GM18526 (cell line): ENCODE data around the gene PLEKHG1.

Source experiments
- POLR2A ChIP-seq: IDR thresholded peaks from 3 replicates; pipeline ENCODE4 v1.6.1; 2011; ENCODE audit not compliant: insufficient read length; ENCODE audit errors: extremely low read depth

PLEKHG1 gene

DNA sequence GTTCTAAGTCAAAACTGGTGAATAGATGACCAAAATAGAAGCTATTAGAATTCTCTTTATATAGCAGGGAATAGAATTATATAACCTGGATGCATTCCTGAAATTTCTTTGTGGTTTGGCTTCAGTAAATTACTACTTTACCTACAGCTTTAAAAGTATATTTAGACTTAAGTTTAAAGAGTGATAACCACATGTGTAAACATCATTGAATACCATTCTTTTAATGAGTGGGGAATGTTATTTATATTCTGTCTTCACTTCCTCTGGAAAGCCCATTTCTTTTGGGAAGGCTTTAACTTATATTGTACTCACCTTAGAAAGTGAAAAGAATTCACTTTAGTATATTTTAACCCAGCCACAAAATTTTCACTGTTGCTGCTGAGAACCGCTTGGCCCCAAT is 39.1 kb downstream of the PLEKHG1 start:
- no peak for TF ChIP-seq POLR2A

DNA sequence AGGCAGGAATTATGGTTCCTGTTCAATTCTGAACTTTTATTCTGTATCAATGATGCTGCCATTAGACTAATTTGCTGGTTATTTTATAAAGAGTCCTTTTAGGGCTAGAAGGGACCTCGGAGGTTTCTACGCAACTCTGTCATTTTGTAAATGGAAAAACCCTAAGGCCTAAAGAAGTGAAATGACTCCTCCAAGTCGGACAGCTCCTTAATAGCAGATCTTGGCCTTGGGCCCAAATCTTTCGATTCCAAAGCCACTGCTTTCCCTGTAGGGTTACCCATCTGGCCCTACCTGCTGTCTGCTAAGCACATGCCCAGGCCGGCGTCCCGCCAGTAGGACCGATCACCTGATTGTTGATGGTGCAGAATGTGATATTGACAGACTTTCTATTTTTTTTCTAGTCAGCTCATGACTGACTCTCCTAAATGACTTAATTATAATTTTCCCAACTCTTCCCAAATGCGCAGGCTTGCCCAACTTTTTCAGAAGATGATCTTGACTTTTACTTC is 40.2 kb downstream of the PLEKHG1 start:
- no peak for TF ChIP-seq POLR2A

- no peak for TF ChIP-seq POLR2A
These were observed 41.0 kb downstream of the PLEKHG1 start for GRCh38 chr6:150640556-150641209.

DNA sequence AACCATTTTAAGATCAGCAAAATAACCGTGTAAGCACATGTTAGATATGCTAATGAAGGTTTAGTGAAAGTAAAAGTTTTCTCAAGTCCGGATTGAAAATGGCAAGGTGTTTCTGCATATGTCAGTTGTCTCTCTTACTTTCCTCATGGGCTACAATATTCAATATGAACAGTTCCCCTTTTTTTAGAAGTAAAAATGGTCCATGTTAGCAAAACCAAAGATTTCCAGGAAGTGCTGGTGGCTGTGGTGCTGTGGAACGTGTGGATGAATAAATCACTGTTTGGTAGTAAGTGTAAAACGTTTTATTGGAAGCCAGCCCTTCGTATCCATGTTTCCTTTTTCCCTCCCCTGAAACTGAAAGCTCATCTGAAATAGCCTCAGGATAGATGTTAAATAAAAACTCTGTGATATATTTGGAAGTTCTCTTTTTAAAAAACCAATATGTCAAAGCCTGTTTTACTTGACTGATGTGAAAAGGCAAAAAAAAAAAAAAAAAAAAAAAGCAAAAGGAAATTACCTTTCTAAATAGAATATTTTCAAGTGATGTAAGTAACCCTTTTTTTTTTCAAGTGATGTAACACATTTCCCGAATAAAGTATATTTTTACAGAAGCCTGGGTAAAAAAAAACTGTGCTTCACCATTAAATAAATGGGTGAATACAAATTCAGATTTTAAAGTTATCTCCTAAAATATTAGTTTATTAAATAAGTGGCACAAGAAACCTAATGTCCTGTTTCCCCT is 41.9 kb downstream of the PLEKHG1 start:
- no peak for TF ChIP-seq POLR2A

DNA sequence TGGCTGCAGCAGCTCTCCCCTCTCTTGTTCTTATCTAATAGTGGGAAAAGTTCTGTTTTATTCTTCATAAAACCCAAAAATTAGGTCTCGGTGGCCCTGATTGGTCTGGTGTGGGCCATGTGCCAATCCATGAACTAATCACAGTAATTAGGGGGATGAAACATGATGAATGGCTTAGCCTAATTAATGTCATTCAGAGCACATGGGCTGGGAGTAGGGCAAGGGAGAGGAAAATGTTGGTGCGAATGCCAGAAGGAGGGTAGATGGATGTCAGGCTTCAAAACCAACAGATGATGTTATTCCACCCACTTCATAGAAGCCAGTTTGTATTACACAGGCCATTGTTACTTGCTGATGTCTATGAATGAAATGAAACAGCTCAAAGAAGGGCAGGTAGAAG is 46.5 kb downstream of the PLEKHG1 start:
- no peak for TF ChIP-seq POLR2A

- no peak for TF ChIP-seq POLR2A
These were observed 47.4 kb downstream of the PLEKHG1 start for GRCh38 chr6:150647051-150647450.
